HCT116 (cell line): ENCODE results near the gene TMEM52.

ENCODE experiments used
- CTCF ChIP-seq, 3 experiments: fragments of 200-600 bp in 1 of 3; sonication (generic) in 1 of 3; IDR thresholded peaks in 2 of 3; conservative IDR thresholded peaks in 1 of 3; 2 replicates each; pipeline ENCODE4 v1.5.1; 2012 to 2017; ENCODE audit warnings: low read depth in 2 of 3, low read length in 2 of 3, antibody characterized with exemption in 1 of 3, borderline replicate concordance in 1 of 3, control low read depth in 1 of 3, mild to moderate bottlenecking in 1 of 3, mixed read lengths in 1 of 3, mixed run types in 1 of 3, moderate library complexity in 1 of 3; ENCODE audit not compliant: insufficient read depth in 1 of 3
- ZFX ChIP-seq: fragments of 450-650 bp; IDR thresholded peaks from 2 replicates; pipeline ENCODE4 v1.6.1; 2017

- TF ChIP-seq CTCF (IDR thresholded peaks at IDR 0.05 in 2 of 3, conservative IDR thresholded peaks at IDR 0.05 in 1 of 3; ENCODE audit: borderline replicate concordance in 1 of 3, insufficient read depth in 1 of 3, low read depth in 2 of 3, low read length in 2 of 3), result no peak
- no peak for TF ChIP-seq ZFX
These were observed 29.9 kb downstream of the TMEM52 start for GRCh38 chr1:1889090-1889750.
